ENCODE measurements around the gene TOMM40L.

The TOMM40L gene

DNA sequence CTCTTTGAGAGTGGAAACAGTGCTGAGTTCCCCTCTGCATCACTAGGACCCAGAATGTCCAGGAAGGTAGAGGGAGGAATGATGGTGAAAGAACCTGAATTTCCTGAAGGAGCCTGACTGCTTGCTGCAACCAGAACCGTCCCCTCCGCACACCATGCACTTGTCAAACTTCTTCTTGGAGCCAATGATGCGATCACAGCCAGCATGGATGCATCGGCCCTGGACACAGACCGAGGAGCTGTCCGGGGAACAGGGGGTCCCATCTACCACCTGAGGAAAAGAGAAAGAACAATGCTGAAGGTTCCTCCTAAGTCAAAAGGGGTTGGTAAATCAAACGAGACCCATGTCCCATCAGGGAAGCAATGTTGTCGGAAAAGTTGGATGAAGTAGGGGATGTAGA is 33.9 kb upstream of the TOMM40L start:
- no peak overlapping the region for H3K4me3 ChIP-seq (ENCODE audit: low read depth, low read length)
- TF ChIP-seq, protein P1, sequence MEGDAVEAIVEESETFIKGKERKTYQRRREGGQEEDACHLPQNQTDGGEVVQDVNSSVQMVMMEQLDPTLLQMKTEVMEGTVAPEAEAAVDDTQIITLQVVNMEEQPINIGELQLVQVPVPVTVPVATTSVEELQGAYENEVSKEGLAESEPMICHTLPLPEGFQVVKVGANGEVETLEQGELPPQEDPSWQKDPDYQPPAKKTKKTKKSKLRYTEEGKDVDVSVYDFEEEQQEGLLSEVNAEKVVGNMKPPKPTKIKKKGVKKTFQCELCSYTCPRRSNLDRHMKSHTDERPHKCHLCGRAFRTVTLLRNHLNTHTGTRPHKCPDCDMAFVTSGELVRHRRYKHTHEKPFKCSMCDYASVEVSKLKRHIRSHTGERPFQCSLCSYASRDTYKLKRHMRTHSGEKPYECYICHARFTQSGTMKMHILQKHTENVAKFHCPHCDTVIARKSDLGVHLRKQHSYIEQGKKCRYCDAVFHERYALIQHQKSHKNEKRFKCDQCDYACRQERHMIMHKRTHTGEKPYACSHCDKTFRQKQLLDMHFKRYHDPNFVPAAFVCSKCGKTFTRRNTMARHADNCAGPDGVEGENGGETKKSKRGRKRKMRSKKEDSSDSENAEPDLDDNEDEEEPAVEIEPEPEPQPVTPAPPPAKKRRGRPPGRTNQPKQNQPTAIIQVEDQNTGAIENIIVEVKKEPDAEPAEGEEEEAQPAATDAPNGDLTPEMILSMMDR (IDR thresholded peaks at IDR 0.05; ENCODE audit: borderline replicate concordance, insufficient read depth, low read depth, low read length): no peak

DNA sequence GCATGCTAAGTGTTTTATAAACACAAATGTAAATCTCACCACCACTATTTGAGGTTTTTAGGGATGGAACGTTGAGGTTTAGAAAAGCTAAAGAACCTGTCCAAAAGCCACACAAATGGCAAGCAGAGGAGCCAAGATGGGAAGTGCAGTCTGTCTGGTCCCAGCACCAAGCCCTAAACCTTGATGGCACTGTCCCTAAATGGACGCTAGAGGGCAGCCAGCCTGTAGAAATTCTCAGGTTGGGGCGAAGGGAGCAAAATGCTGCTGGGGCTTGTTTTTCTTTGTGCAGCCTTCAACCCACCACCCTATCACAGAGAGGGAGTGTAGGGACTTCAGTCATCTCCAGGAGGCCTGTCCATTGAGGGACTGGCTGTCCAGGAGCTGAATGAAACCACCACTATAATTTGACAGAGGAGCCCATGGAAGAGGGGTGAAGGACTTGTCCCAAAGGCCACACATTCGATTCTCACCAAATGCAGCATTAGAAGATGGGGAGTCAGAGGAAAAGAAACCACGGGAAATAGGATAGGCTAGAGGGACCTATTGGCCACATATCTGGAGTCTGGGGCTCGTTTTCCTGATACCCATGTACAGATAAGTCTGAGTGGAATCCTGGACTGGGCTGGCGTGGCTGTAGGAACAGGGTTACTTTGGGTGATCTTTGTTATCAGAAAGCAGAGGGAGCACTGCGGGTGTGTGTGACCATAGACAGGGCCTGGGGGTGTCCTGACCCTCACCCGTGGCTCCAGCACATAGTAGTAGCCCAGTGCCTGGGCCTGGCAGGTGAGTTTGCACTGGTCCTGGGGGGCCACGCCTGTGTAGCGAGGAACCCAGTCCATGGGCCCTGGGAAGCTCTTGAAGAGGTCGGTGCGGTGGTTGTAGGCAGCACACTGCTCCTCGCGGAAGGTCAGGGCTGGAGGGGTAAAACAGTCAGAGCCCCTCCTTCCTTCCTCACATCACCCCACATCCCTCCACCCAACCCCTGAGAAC is 33.1 kb upstream of the TOMM40L start:
- TF ChIP-seq, protein P1 (IDR thresholded peaks at IDR 0.05; ENCODE audit: borderline replicate concordance, insufficient read depth, low read depth, low read length): peak; percentile 88
- H3K4me3 ChIP-seq (ENCODE audit: low read depth, low read length): no peak overlapping the region

DNA sequence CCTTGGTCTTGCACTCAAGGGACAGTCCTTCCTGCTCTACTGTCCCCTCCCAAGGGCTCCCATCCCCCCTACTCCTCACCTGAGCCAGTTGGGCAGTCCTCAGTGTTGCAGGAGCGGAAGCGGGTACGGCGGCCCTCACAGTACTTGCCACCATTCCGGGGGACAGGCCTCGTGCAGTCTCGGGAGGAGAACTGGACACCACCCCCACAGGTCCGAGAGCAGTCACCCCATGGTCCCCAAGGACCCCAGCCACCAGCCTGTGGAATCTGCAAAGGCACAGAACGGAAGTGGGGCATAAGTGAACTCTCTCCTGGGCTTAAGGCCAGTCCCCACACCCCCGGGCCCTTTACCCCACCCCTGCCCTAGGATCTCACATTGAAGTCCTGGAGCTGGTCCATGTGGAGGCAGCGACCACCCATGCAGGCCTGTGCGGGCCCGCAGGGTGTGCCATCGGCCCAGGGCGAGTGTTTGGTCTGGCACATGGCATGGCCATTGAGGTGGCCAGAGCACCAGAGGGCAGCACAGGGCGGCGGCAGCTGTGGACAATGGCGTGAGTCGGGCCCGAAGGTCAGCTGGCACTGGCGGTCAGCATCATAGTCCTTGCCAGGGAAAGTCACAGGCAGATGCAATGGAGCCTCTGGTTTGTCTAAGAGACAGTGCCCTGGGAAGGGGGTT is 32.2 kb upstream of the TOMM40L start:
- H3K4me3 ChIP-seq (ENCODE audit: low read depth, low read length): no peak overlapping the region
- TF ChIP-seq, protein P1 (IDR thresholded peaks at IDR 0.05; ENCODE audit: borderline replicate concordance, insufficient read depth, low read depth, low read length): no peak

DNA sequence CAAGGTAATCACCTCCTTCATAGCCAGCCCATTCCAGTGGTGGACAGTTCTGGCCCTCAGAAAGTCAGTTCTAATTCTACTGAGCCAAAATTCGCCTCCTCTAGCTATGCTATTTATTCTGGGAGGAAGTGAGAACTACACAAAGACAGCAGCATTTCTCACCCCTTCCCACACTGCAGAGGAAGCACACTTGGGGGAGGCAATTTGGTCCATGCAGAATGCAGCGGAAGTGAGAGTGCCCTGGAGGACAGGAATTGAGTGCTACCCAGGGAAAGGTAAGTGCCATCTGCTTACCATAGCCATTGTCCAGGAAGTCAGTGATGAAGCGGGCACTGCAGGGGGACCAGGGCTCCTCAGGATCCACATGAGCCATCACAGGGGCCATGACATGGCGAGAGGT is 30.7 kb upstream of the TOMM40L start:
- TF ChIP-seq, protein P1 (IDR thresholded peaks at IDR 0.05; ENCODE audit: borderline replicate concordance, insufficient read depth, low read depth, low read length): no peak
- H3K4me3 ChIP-seq (ENCODE audit: low read depth, low read length): no peak overlapping the region

DNA sequence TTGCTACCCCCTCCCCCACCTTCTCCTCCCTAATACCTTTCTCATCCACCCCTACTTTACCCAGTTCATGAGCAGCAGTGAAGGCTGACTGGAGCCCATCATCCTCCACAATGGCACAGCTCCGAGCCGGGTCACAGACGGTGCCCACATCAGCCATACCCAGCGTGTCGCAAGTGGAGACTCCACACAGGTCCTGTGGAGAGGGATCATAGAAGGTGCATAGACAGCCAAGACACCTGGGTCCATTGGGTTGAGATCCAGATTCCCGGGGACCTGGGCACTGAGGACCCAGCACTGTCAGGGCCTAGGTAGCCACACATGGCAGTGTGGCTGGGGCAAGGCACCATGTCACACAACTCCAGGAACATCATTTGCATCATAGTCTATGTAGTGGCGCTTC is 29.7 kb upstream of the TOMM40L start:
- TF ChIP-seq, protein P1 (IDR thresholded peaks at IDR 0.05; ENCODE audit: borderline replicate concordance, insufficient read depth, low read depth, low read length): no peak

DNA sequence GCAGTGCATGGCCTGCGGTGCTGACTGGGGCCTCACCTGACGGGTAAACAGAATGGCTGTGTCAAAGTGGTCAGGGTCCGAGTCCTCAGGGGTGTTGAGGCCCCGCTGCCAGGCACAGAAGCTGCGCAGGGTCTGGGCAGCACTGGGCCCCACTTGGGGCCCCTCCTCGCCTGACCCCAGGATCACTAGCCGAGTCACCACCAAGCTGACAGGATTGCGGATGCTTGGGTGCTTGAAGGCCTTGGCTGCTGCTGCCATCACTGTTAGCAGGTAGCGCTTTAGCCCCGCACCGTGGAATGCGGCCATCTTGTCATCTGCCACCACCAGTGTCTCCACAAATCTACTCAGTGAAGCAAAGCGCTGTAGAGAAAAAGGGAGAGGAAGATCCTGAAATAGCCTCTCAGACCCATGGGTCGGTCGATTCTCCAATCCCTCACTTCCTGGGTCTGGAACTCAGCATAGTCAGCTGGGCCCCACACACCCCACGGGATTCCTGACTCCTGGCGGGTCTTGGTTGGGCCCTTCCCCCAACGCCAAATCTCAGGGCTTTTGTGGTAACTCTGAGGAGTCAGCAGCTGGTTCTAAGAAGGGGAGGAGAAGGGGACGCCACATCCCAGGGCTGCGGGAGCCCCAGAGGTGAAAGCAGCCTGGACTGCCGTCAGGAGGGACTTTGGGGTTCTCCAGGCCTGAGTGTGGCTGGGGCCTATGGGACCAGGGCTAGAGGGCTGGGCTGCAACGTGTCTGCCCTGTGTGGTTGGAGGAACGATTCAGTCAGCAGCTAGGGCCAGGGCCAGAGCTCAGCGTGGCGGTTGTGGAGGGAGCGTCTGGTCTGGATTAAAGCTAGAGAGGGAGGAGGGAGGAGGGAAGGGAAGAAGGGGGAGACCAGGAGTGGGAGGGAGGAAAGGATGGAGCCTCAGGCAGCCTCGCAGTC is 29.1 kb upstream of the TOMM40L start:
- TF ChIP-seq, protein P1 (IDR thresholded peaks at IDR 0.05; ENCODE audit: borderline replicate concordance, insufficient read depth, low read depth, low read length): no peak
- no peak overlapping the region for H3K4me3 ChIP-seq (ENCODE audit: low read depth, low read length)

More for the DNA sequence above, 29.7 kb upstream of the TOMM40L start:
- no peak overlapping the region for H3K4me3 ChIP-seq (ENCODE audit: low read depth, low read length)

All from GM12875 (cell line).